Tibial nerve (tissue), 4 donors: ENCODE results near the gene MAP4.

Source experiments
- EP300 ChIP-seq, 2 donors: sonication (generic); formaldehyde crosslinking; IDR thresholded peaks; one replicate each; pipeline ENCODE4 v1.6.1; 2017; ENCODE audit warnings: antibody characterized with exemption in 2 of 2, mild to moderate bottlenecking in 1 of 2
- TF ChIP-seq, protein P1 (sequence below), 5 experiments: fragments of 200-600 bp in 3 of 5; fragments of 450-650 bp in 2 of 5; sonication (generic) in 3 of 5; IDR thresholded peaks; one replicate each; pipeline ENCODE4 v1.5.1; 2016 to 2019; ENCODE audit warnings: antibody characterized with exemption in 5 of 5, mild to moderate bottlenecking in 3 of 5, moderate library complexity in 2 of 5

DNA sequence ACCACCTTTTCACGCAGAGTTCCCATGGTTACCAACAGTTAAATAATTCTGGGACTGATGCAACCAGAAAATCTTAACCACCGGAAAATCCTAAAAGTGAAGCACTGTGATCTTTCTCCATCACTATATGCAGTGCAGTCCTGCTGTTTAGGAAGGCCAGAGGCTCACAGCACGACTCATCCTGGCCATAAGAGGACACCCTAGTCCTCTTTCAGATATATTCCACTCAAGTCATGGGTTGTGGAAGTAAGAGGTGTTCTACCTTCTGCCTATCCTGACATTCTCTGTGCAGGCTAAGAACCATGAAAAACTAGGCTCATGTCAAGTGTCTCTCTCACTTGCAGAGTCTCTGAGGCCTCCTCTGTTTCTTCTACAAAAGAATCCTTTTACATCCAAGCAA, 146.1 kb downstream of the MAP4 start:
- TF ChIP-seq, protein P1, sequence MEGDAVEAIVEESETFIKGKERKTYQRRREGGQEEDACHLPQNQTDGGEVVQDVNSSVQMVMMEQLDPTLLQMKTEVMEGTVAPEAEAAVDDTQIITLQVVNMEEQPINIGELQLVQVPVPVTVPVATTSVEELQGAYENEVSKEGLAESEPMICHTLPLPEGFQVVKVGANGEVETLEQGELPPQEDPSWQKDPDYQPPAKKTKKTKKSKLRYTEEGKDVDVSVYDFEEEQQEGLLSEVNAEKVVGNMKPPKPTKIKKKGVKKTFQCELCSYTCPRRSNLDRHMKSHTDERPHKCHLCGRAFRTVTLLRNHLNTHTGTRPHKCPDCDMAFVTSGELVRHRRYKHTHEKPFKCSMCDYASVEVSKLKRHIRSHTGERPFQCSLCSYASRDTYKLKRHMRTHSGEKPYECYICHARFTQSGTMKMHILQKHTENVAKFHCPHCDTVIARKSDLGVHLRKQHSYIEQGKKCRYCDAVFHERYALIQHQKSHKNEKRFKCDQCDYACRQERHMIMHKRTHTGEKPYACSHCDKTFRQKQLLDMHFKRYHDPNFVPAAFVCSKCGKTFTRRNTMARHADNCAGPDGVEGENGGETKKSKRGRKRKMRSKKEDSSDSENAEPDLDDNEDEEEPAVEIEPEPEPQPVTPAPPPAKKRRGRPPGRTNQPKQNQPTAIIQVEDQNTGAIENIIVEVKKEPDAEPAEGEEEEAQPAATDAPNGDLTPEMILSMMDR (IDR thresholded peaks at IDR 0.05), result no peak
- no peak for TF ChIP-seq EP300 (IDR thresholded peaks at IDR 0.05)
